GM18520 (cell line): Measurements from ENCODE around the gene LUZP2.

Experiments
- ATAC-seq: cut with Tn5 transposase; IDR thresholded peaks from one replicate; pipeline ENCODE4 v1.9.1; 2021; ENCODE audit not compliant: unreplicated experiment

LUZP2 gene

DNA sequence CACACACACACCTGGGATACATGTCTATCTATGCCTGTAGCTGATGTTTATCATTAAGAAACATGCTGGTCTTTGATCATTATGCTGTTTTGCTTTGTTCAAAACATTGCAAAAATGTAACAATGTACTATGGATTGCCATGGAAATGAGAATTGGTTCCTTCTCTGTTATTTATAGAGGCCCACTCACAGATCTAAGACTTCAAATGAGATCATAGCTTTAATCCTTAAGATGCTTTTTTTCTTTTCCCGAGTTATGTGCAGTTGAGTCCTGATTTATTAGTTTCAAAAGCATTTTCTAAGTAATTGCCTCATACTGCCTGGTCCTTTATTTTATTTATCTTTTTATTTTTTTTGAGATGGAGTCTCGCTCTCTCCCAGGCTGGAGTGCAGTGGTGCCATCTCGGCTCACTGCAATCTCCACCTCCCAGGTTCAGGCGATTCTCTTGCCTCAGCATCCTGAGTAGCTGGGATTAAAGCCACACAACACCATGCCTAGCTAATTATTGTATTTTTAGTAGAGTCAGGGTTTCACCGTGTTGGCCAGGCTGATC lies 131.4 kb downstream of the LUZP2 start:
- no peak for ATAC-seq

DNA sequence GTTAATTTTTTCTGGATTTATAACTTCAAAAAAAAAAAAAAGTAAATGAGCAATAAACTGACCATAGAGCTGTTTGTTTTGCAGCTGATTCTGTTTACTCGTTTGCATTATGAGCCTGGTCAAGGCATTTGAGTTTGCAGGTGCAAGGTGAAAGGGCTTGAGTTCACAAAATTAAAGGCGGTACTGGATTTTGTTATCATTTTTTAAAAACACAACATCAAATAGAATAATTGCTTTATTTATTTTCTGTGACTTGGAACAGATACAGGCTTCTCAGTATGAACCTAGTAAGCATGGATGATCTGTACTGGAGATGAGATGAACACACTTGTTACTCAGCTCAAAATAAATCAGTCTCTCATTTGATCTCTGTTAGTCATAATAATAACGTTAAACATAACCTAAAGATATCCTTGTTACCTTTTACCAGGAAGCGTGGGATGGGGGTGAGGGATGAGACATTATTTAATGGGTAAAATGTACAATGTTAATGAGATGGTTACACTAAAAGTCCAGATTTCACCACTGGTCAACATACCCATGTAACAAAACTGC lies 137.8 kb downstream of the LUZP2 start:
- ATAC-seq = no peak

DNA sequence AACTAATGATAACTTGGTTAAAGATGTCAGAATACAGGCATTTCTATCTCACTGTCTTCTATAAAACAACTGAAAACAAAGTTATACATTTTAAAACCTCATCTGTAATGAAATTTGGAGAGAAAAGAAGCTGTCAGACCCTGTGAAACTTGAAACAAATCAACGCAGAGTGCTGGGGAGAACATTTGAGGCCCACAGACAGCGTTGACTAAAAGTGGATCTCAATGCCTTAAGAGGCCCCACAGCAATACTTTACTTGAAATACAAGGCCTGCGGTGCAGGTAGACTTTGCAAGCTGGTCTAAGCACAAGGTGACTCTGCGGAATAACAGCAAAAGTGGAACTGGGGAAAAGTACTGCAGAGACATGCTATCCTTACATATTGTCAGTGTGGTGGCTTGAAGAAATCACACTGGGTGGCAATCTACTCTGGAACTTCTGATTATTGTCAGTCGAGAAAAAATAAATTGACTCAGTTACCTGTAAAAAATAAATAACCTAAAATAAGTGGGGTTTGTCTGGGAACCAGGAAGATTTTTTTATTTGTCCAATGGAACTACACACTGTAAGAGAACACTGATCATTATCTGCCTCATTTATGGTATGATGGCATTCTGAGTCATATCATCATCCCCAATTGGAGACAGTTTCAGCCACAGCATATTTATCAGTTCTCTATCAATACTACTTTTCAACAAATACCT lies 138.9 kb downstream of the LUZP2 start:
- no peak for ATAC-seq

DNA sequence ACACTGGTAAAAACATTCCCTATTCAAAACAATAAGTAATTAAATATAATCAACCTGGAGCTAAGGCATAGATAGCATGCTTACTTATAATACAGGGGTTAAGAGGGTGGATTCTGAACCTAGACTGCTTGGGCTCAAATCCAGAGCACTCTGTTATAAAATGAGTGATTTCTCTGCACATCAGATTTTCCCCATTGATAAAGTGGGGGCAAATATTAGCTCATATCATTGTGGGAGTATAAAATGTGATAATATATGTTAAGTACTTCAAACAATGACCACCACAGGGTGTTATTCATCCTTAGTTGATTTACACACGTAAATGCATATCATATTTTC lies 139.4 kb downstream of the LUZP2 start:
- no peak for ATAC-seq

DNA sequence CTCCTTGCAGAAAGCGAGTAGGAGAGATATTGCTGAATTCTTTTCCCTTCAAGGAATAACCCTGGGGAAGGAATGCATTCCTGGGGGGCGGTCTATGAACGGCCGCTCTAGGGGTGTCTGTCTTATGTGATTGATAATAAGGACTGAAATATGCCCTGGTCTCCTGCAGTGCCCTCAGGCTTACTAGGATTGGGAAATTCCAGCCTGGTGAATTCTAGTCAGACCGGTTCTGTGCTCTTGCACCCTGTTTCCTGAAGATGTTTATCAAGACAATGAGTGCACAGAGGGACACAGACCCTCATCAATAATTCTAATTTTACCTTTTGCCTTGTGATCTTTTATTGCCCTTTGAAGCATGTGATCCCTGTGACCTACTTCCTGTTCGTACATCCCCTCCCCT lies 140.7 kb downstream of the LUZP2 start:
- no peak for ATAC-seq

DNA sequence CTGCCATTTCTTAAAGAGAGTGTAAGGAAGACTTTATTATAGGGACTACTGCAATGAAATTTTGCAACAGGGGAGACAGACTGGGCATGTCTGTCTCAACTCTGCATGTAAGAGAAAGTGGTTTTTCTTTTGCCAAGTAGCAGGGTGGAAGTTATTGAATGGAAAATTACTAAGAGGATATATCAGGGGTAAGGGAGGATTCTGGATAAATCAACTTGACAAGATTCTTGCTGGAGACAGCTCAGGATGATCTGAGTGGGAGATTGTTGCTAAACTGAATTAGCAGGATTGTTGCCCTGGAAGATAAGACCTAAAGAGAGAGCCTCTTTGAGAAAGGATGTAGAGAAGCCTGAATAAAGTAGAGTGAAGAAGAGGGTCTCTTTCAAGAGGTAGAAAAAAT lies 145.8 kb downstream of the LUZP2 start:
- no peak for ATAC-seq

DNA sequence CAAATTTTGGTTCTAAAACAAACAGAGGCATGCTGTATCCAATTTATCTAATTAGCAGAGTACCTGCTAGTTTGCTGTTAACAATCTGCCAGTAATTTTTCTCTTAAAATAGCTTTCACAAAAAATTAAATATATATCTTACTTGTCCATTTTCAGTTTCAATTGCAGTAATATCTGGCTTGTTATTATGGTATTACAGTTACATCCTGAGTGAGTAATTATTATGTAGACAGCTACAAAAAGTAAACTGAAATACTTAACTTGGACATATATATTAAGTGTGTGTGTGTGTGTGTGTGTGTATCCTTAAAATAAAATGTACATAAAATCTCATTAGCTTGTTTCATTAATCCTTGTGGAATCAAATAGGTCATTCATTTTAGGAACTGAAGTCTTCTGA lies 148.7 kb downstream of the LUZP2 start:
- ATAC-seq = no peak

DNA sequence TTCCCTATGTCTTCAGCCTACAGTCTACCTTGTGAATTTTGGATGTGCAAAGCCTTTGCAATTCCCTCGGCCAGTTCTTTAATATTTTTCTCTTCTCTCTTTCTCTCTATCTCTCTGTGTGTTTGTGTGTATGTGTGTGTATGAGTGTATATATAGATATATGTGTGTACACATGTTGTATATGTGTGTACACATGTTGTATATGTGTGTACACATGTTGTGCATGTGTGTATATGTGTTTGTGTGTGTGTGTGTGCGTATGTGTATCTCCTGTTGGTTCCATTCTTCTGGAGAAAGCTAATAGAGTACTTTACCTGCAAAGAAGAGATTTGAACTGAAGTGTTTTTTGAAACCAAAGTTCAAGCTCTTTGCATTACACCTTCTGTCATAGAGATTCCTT lies 155.0 kb downstream of the LUZP2 start:
- ATAC-seq = no peak

DNA sequence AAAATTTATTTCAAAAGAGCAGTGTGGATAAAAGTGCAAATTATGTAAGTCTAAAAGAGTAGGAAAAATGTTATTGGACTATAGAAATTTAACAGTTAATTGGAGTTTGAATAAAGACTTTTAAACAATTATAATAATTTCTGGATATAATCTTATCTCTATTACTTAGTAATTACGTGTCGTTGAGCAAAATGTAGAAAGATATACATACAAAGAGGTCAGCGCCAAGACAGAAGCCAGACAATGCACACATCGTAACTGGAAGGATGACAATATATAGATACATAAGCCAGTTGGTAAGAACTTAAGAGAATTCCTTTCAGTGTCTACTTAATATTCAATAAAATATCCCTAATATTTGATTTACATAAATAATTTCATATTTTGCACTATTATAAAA lies 157.0 kb downstream of the LUZP2 start:
- no peak for ATAC-seq

DNA sequence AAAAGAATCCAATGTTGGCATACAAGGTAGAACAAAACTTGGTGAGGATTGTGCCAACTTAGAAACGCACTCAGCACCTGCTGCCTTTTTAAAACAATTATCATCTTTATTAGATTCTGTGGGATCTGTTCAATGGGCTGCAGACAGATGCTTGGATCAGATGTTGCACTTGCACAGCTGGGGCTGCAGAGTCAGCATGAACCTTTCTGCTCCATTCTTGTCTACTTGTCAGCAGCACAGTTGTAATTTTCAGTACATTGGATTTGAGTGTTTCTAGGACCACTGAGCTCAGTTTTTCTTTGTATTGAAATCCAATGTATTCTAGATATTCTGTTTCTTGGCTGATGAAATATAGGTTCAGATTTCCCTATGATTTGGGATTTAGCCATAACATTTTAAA lies 164.5 kb downstream of the LUZP2 start:
- no peak for ATAC-seq

DNA sequence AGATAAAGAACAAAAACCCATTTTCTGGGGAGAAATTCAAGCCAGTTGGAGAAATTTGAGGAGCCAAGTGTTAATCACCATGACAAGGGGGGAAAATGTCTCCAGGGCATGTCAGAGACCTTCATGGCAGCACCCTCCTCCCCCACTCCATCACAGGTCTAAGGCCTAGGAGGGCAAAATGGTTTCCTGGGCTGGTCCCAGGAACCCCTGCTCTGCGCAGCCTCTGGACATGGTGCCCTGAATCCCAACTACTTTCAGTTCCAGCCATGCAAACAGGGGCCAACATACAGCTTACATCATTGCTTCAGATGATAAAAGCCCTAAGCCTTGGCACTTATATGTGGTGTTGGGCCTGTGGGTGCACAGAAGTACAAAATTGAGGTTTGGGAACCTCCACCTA lies 167.5 kb downstream of the LUZP2 start:
- no peak for ATAC-seq

DNA sequence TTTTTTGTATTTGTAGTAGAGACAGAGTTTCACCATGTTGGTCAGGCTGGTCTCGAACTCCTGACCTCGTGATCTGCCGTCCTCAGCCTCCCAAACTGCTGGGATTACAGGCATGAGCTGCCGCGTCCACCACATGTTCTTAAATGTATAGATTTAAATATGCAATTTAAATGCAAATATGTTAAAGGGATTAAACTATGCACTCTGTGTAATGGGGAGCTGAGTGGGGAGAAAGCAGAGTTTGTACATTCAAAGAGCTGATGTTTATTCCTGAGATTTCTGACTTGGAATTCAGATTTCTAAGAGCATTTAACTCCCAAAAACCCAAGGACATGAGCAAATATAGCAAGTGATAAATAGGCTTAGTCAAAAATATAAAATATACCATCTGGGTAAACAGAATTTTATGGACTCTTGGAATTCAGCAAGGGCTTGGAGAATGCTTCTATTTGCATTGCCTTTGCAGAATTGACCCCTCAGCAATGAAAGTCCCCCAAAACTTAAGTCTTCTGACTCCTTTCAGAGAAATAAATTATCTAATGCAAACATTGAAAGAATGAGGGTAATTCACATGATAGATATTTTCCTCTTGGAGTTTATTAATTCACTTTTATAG lies 170.6 kb downstream of the LUZP2 start:
- no peak for ATAC-seq

DNA sequence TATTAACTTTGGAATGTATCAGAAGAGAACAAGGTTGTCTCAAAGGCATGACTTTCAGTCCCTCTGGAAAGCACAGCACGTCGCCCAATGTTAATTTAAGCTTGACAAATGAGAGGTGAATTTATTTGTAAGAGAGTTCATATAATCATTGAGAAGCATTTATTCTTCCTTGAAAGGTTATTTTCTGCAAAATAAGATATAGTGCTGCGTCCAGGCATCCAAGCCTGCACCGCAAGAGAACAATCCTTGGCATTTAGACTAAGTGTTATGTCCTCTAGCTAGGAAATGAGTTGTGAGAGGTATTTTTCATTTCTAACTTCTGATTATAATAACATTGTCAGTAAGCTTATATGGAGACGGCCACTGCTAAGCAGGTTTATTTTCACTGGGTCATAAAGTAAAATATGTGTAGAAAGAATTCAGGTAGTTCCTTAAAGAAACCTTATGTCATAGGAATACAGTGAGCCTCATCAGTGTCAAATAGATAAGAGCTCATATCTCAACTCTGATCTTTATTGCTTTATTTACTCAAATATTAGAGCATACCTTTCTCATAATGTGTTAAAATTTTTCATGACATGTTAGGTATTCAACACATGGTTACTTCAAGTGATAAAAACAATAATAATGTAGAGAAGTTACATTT lies 182.0 kb downstream of the LUZP2 start:
- ATAC-seq = no peak

DNA sequence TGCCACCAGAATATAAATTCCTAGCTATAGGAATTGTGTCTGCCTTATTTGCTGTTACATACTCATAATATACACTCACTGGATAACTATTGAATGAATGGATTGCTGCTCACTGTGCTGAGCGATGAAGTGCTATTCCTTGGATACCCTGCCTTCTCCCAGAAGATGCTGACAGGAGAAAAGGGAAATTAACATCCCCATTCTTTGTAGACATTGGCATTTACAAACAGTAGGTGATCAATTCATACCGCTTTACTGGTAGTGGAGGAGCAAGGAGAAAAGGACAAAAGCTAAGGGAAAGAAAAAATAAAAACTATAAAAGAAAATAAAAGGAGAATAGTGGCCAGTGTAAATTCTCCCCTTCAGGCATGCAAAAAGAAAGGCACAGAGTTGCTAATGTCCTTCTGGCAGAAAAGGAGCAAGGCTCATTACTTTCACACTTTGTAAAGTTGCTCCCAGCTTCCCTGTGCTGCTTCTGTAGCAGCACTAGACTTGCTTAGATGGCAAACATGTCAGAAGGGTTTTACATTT lies 183.0 kb downstream of the LUZP2 start:
- ATAC-seq = no peak

DNA sequence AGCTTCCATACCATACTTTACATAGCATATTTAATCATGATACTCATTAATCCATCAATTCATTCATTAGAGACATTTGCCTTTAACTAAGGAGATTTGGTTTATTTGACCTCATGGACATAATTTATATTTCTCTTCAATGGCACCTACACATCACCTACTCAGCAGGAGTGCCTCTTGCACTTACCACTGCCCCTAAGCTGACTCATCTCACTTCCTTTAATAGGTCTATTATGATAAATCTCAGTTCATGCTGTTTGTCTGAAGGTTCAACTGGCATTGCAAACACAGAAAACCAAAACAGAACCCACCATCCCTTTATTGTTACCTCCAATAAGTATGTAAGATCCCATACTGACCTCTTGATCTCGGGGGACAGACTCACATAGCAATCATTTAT lies 186.7 kb downstream of the LUZP2 start:
- no peak for ATAC-seq

DNA sequence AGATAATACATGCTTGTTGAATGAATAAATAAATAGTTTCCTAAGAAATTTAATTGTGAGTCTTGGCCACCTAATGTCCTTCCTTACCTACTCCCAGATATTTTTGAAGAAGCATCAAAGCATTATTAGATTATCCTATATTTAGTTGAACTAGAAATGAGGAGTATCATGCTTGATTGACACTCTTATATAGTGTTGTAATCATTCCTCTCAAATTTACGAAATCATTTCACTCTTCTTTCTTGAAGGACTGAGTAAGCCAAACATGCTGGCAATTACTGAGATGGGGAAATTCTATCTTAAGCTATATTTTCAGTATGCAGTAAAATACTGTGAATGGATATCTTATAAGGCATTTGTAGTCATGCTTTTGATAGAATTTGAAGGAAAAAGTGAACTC lies 189.0 kb downstream of the LUZP2 start:
- ATAC-seq = no peak

DNA sequence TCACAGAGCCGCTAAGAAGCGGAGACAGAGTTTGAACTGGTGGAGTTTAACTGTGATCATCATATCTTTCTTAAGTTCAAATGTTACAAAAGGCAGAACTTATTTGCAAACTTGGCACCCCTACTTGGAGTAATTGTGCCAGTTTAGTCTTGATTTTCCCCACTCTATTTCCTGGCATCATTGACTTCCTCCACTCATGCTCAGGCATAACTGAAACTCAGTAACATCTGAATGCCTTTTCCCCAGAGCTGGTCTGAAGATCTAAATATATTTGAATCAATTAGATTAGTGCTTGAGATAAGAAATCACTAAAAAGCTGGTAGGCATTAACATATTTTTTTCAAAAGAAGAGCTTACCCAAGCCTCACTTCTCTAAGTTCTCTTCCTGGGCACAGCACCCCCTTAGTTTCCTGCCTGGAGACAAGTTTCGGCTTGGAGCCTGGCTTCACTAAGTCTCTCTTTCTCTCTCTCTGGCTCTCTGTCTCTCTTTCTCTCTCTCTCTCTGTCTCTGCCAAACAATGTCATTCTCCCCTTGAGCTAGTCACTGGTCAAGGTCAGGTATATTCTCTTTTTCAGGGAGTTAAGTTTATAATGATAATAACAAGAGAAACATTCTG lies 190.8 kb downstream of the LUZP2 start:
- no peak for ATAC-seq

DNA sequence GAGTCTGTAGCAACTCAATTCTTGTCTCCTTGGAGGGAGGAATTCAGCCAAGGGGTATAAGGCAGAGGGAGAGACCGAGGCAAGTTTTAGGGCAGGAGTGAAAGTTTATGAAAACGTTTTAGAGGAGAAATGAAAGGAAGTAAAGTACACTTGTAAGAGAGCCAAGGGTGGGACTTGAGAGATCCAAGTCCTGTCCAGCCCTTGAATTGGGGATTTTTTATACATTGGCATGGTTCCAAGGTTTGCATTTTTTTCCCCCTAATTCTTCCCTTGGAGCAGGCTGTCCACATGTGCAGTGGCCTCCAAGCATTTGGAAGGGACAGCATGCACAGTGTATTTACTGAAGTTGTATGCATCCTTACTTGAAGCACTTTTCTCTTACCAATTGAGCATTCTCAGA lies 192.1 kb downstream of the LUZP2 start:
- no peak for ATAC-seq

DNA sequence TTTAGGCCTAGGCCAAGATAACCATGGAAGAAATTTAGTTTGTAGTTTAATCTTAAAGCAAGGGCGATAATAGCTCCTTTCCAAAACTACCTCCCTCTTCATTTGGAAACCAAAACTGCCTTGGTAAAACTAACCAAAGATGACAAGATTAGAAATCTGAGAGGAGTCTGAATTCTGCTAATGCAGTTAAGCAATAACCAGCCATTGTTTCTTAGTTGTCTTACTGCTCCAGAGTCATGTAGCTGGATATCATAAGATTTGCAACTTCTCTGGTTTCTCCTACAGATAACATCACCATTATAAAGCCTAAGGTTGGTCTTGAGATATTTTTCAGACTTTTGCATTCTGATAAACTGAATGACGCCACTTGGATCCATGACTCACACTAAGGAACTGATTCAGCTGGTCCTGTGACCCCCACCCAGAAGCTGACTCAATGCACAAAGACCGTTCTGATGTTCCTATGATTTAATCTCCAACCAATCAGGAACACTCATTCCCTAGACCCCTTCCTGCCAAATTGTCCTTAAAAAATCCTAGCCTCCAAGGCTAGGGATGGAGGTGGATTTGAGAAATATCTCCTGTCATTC lies 200.8 kb downstream of the LUZP2 start:
- ATAC-seq = no peak

DNA sequence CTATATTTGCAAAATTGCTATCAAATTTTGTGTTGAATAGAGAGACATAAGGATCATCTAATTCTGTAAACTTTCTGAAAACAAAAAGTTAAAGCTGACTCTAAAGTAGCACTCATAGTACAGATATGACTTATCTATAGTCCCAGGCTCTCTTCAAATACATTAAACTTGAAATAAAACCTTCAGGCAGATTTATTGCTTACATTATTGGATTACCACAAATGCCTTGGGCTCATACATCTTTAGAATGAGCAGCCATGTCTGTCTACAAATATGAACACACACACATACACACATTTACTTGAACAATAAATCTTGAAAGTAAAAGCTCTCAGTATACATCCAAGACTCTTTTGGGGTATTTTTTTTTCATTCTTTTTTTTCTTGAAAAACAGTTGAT lies 207.9 kb downstream of the LUZP2 start:
- ATAC-seq = no peak

DNA sequence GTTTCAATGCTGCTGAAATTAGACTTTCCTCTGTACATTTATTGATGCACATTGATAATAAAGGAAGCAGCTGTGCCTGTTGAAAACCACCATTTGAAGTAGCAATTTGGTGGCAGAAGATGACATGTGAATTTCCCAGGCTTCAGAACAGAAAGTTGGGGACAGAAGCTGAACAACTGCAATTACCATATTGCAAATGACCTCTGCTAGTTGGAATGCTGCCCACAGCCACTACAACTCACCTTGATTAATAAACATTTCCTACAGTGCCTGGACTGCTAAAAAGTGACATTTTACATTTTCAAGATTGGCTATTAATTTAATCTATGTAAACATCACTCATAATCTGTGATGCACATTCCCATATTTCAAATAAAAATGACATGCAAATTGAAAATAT lies 208.6 kb downstream of the LUZP2 start:
- ATAC-seq = no peak
